HG03045 (cell line): Measurements from ENCODE around the gene DDX25.

Experiments used
- ATAC-seq: cut with Tn5 transposase; IDR thresholded peaks from one replicate; pipeline ENCODE4 v1.9.1; 2021; ENCODE audit warnings: mild to moderate bottlenecking, moderate library complexity; ENCODE audit not compliant: unreplicated experiment

The DDX25 gene

DNA sequence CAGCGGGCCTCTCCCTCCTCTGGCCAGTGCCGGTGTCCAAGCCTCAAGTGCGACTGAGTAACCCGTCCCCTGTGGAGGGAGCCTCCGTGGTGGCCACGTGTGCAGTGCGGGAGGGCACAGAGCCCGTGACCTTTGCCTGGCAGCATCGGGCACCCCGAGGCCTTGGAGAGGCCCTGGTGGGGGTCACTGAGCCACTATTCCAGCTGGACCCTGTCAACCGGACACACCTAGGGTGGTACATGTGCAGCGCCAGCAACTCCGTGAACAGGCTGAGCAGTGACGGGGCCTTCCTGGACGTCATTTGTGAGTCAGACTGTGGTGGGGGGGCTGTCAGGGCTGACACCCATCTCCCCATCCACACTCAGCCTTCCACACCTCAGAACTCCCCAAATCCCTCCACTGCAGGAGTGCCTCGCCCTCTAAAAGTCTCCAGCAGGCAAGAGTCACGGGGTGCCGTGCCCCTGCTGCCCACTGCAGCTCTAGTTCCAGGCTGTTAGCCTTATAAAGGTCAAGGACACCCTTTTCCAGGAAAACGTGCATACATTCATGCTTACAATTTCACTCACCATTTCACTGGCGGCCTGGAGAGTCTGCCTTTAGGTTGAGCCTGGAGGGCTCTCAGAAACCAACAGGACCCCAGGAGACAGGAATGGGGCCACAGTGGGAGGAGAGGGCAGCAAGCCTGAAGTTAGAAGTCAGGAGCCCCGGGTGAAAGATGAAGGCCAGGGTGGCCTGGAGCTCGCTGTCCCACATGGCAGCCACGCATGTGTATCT is 44.2 kb downstream of the DDX25 start:
- ATAC-seq, result no peak

DNA sequence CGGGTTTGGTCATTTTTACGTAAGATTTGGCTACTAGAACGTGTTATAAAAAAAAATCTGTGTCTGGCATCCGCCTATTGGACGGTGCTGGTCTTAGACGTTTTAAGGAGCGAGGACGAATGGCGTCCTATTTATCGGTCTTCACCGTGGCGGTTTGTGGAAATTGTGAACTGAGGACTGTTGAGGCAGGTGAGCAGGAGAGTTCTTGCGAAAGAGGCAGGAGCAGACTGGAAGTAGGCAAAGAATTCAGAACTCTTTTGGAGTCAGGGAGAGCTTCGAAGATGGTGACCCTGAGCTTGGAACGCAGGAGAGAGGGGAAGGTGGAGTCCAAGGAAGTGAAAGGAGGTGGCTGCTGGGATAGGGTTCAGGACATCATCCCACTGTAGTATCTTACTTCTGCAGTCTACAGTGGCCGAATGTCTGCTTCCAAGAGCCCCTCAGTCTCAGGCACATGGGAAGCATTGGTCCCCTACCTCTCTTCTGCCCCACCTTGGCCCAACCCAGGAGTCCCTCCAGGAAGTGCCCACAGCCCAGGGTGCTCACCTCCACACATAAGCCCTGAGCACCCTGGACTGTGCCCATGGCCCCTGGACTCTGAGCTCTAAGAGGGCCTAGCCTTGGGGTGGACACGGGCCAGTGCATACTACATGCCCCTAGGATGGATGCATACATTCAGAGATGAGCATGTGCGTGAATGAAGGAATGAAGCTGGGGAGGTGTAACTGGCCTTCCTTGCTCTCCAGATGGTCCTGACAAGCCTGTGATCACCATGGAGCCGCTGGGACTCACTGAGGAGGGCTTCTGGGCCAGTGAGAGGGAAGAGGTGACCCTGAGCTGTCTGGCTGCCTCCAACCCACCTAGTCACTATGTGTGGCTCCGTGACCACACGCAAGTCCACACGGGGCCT is 45.2 kb downstream of the DDX25 start:
- no peak for ATAC-seq

DNA sequence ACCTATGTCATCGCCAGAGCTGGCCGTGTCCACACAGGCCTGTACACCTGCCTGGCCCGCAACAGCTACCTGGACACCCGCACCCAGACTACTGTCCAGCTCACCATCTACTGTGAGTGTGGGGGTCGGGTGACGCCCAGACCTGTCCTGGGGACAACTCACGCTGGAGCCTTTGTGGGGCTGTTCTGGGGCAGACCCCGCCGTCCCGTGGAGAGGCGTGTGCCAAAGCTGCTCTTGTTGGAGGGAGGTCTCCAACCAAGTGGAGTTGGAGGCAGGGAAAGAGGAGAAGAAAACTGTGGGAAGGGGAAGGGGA is 45.8 kb downstream of the DDX25 start:
- no peak for ATAC-seq

DNA sequence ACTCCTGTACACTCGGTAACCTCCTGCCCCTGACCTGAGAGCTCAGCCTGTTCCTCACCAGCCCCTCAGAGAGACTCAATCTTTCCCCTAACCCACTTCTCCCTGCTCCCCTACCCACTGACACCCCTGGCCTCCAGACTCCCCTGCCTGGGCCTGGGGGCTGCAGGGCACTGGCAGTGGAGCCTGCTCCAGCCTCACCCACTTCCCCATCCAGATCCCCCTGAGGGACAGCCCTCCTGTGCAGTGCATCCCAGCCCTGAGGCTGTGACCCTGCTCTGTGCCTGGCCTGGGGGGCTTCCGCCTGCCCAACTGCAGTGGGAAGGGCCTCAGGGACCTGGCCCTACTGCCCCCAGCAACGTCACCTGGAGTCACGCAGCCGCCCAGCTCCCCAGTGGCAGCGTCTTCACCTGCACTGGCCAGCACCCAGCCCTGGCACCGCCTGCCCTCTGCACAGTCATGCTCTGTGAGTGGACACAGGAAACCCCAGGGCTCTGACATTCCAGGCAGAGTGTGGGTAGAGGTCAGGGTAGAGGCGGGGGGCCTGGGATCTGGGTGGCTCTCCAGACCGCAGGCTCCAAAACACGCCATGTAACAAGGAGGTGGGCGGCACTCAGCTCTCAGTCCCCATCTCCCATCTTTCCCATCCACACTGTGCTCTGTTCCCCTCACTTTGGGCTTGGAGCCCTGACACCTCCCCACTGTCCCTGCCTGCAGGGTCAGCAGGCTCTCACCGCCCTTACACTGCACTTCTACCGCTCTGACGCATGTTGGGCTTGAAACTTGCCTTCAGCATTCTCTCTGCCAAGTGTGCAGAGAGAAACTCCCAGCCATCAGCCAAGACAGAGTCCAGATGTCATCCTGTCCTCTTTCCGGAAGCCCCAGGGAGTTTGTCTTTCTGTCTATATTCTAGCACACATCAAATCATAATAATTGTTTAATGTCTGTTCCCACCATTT is 46.7 kb downstream of the DDX25 start:
- ATAC-seq, result no peak

DNA sequence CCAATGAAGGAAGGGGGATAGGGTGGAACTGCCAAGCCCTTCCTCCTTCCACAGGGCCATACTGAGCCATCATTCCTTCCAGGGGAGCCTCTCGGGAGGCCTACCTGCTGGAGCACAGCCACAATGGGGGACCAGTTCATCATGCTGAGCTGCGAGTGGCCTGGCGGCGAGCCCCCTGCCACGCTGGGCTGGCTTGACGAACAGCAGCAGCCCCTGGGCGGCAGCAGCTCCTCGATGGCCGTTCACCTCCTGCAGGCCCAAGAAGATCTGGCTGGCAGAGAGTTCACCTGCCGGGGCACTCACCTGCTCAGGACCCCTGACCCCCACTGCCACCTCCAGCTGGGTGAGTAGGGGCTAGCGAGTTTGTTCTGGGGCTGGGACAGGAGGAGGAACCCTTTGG is 47.4 kb downstream of the DDX25 start:
- no peak for ATAC-seq

DNA sequence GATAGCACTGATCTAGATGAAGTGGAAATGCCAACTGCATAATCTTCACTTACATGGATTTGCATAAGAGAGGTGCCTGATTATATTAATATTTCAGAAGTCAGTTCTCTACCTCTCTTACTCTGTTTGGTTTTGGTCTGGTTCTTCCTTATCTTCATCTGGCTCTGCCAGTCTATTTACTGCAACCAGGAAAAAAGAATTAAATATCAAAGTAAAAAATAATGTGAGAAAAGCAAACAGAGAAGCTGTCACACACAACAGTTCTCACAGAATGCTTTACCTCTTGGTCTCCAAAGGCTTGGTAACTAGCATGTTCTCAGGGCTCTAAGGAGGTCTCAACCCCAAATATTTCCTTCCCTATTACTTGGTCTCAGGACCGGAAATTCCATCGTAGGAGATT is 48.3 kb downstream of the DDX25 start:
- no peak for ATAC-seq

DNA sequence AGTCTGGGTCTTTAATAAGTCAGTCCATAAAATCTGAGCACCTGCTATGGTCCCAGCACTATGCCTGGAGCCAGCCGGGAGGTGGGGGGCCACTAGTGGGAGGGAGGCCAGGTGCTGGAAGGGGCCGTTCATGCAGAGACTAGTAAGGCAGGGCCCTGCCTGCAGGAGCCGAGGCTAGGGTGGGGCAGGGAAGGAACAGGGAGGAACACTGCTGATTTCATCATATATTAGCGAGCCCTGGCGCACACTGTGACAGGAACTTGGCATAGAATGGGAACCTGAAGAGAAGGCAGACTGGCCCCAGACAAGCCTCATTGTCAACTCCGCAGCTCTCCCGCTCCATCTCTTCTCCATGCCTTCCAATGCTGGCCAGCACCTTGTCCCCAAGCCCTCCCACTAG is 48.7 kb downstream of the DDX25 start:
- no peak for ATAC-seq

DNA sequence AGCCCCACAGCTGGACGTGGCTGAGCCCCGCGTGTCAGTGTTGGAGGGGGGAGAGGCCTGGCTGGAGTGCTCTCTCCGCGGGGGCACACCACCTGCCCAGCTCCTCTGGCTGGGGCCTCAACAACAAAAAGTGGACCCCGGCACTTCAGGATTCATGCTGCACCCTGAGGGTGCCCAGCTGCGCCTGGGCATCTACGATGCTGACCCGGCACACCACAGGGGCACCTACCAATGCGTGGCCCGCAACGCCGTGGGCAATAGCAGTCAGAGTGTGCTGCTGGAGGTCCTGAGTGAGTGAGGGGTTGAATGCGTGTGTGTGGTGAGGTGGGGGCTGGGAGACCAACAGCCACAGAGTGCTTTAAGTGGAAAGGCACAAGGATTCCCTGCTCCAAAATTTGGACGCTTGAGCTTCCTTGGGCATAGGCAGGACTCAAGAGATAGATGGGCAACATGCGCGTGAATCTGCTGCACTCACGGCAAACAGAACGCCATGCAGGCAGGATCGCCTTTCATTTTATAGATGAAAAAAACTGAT is 49.2 kb downstream of the DDX25 start:
- ATAC-seq, result no peak

DNA sequence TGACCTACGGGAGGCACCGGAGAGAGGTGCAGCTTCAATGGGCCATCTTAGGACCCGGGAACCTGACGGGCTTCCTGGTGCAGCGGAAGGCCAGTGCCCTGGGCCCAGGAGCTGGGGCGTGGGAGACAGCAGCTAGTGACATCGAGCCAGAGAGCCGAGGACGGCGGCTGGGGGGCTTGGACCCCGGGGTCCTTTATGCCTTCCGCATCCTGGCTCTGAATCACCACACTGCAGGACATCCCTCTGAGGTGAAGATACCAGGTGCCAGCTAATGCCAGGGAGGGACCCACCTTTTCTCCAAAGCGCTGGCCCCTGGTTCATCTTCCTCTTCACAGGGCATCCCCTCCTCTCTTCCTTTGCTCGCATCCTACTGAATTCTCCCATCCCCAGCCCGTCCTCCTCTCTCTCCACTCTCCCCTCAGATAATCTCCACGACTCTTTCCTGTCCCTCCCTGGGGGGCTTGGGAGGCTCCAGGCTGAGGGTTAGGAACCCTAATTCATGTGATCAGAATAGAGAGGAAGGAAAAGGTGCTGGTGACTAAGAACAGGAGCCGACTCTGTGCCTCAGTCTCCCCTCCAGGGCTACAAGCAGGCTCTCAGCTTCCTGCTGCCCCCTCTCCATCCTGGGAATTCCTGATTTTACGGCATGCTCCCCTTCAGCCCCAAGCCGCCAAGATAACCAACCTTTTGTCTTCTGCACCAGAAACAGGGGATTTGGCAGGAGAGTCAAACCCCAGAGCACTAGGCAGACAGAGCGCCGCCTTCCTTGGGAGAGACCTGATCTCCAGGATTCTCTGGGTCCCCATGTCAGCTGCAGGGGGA is 50.0 kb downstream of the DDX25 start:
- no peak for ATAC-seq

DNA sequence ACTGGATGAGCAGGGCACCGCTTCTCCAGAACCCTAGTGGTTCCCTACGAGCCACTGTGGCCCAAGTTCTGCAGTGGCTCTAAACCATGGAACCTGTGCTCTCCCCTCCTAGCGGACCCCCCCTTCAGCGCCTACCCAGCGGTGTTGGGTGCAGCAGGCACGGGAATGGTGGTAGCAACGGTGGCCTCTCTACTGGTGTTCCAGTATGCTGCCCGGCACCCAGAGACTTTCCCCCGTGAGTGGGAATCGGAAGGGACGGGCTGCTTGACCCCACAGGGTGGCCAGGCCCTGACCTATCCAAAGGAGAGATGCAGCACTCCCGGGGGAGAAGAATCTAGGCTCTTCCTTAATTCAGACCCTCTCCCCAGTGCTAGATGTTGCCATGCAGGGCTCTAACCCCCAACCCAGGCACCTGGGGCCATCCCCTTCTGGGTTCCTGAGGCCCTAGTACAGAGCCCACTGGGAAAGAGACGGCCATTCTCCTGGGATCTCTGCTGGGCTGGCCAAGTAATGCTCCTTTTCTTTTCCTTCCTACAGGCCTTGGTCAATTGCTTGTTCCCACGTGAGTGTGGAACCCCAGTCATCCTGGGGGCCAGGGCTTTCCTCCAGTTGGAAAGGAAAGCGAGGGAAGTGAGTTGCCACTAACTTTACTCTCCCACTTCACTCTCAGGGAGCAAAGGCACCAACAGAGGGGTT is 50.8 kb downstream of the DDX25 start:
- no peak for ATAC-seq

DNA sequence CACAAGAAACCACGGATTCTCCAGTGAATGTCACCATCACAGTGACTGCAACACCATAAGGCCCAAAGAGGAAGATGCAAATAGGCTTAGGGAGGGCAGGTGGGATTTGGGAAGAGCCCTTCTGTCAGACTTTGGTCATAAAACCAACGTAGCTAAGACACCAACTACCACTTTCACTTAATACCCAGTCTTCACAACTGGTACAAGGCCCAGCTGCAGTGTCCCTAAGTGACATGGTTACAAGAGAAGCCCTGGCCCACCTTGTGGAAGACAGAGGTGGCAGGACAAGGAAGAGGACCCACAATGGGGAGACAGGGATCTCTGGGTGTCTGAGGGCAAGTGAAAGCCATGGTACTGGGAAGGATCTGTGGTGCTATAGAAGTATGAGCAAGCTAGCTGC is 51.5 kb downstream of the DDX25 start:
- ATAC-seq, result no peak

DNA sequence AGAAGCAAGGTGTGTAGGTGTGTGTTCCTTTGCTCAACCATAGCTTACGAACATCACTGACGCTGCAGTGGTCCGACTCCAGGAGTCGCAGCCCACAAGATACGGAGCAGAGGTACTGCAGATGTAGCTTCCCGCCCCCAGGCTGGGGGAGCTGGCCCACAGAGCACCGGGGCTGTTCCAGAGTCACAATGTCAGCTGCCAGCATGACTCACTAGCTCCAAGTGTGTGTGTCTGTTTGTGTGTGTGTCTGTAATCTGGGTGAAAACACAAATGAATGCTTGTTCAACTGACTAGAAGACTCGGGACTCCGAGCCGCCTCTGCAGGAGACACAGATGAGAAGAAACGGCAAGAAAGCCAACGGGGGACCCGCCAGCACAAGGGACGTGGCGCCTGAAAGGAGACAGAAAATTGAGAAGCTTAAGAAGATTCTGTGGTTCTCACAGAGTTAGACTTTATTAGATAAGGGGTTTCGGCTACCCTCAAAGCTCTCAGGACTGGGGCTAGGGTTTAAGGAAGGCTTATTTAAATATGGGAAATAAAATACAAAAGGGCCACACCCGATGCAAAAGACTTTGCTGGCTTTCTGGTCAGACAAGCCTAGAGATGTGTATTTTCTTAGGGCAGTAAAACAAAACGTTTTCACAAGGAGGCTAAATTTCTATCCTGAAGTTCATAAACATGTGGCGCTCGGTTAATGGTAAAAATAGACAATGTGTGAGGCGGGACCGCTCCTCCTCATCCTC is 52.3 kb downstream of the DDX25 start:
- no peak for ATAC-seq

DNA sequence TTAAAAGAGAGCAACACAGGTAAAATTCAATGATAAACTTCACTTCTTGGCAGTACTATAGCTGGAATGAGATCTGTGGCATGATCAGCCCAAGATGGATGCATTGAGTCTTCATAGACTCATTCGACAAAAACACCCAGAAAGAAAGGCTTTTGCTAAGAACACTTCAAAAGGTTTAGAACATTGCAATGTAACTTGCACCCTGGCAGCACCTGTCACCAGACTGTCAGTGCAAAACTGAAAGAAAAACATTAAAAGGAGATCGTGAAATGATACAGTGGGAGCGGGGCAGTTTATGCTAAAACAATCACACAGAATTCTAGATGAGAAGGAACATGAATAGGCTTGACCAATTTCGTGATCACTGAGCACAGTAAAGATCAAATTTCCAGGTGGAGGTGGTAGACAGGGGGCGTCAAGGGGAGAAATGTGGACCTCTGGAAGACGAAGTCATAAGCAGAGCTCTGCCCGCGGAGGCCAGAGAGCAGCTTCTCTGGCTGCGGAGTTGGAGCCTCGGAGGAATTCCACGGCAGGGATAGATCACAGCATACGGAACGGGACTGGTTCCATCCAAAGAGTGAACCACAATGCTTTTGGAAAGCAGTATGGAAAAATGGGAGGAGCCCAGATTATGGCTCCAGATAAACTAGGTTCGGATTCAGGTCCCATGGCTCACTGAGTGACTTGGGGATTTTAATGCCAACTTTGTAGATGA is 53.5 kb downstream of the DDX25 start:
- ATAC-seq, result no peak

DNA sequence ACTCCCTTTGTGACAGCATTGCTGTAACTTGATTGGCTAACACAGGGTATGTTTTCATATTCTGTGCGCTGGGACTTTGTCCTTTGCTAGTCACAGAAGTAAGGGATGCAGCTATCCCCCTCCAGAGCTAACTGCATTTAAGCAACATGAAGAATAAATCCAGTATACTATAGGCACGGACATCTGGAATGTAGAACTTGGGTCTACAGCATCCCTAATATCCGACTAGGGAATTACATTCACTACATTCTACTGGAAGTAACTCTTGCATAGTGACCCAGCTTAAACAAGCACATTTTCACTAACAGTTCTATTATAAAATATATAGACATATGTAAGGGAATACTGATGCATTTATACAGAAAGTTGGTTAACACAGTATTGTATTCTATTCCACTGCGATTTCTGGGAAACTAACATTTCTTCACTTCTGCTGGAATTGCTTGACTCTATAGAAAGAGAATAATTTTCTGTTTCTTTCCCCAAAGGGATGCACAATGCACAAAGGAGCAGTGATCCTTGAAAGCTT is 54.6 kb downstream of the DDX25 start:
- no peak for ATAC-seq

DNA sequence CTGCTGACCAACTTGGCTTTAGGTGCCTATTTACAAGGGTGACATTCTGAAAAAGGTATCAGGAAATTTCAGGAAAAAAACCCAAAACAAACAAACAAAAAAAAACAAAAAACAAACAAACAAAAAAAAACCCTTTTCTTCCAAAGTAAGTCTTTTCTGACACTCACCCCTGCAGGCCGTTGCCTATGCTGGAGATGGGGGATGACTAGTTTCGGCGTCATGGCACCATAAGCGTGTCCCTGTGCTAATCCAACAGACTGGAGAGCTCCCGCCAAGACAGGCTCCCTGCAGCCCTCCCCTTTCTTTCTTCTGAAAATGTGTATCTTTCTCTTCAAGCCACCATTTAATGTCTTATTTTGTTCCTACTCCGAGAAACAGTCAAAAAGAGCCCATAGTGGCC is 55.2 kb downstream of the DDX25 start:
- no peak for ATAC-seq

DNA sequence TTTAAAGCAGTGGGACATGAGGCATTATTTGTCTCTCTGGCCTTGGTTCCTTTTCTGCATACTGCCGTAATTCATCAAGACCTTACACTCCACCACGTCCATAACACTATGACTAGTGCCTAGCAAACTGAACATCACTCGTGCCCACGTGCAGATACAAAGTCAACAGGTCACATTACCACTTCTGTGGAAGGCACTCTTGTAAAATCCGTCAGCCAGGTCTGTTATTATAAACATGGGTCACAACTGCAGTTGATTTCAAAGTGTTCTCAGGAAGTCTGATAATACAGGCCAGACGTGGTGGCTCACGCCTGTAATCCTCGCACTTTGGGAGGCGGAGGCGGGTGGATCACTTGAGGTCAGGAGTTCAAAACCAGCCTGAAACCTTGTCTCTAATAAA is 55.6 kb downstream of the DDX25 start:
- ATAC-seq, result no peak

DNA sequence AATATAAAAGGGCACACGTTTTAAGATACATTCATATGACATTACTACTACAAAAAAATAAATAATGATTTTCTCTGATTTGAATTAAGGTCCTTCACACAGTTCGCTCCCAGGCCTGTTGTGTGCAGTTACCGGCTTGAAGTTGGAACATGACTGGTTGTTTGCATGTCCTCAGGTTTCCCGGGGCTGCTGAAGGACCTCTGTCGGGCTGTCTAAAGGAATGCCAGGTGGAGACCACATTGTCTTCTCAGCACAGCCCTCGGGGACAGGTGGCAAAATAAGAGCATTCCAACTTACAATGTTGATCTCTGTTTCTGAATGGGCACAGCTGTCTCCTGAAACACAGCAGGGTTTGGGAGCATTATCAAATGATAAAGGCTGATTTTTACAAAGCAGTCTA is 56.5 kb downstream of the DDX25 start:
- ATAC-seq, result no peak

DNA sequence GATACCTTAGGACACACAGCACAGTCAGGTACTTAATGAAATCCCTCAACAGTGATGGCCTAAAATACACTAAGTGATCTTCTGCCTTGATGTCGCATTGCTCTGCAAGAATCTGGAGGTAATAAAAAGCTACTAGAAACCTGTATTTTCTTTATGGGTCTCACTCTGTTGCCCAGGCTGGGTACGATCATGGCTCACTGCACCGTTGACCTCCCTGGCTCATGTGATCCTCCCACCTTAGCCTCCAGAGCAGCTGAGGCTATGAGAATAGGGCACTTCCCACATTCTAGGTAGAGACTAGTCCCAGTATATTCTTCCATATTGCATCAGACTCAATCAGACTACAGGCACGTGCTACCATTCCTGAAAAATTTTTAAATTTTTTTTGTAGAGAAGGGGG is 63.2 kb downstream of the DDX25 start:
- ATAC-seq, result no peak
